Measurements from ENCODE around the gene MYLIP.
A peak's percentile ranks its signal among the peaks of the same experiment; 100 is the strongest.

The MYLIP gene

GRCh38 chr6:16136091-16136490, 7.2 kb downstream of the MYLIP start:
- H3K4me3 ChIP-seq (ENCODE audit: low read length), result no peak overlapping the region
- peak; percentile 77 for DNase-seq (ENCODE audit: low read depth, low spot score)

GRCh38 chr6:16136621-16137450, 8.0 kb downstream of the MYLIP start:
- H3K4me3 ChIP-seq (ENCODE audit: low read length), result no peak overlapping the region
- no peak for DNase-seq (ENCODE audit: low read depth, low spot score)

- H3K4me3 ChIP-seq (ENCODE audit: low read length), result no peak overlapping the region
- no peak for DNase-seq (ENCODE audit: low read depth, low spot score)
Observed at GRCh38 chr6:16137451-16137801, 8.5 kb downstream of the MYLIP start.

GRCh38 chr6:16139556-16139955, 10.7 kb downstream of the MYLIP start:
- no peak for DNase-seq (ENCODE audit: low read depth, low spot score)
- no peak overlapping the region for H3K4me3 ChIP-seq (ENCODE audit: low read length)

- DNase-seq (ENCODE audit: low read depth, low spot score), result no peak
- no peak overlapping the region for H3K4me3 ChIP-seq (ENCODE audit: low read length)
Observed at GRCh38 chr6:16140607-16141006, 11.7 kb downstream of the MYLIP start.

- no peak for DNase-seq (ENCODE audit: low read depth, low spot score)
- H3K4me3 ChIP-seq (ENCODE audit: low read length), result no peak overlapping the region
Observed at GRCh38 chr6:16141514-16141913, 12.6 kb downstream of the MYLIP start.

GRCh38 chr6:16145038-16145437, 16.2 kb downstream of the MYLIP start:
- DNase-seq (ENCODE audit: low read depth, low spot score), result no peak

GRCh38 chr6:16146028-16146427, 17.1 kb downstream of the MYLIP start:
- DNase-seq (ENCODE audit: low read depth, low spot score), result no peak
- H3K4me3 ChIP-seq (ENCODE audit: low read length), result no peak overlapping the region

More at GRCh38 chr6:16145038-16145437, 16.2 kb downstream of the MYLIP start:
- no peak overlapping the region for H3K4me3 ChIP-seq (ENCODE audit: low read length)

GRCh38 chr6:16146527-16146955, 17.7 kb downstream of the MYLIP start:
- no peak for DNase-seq (ENCODE audit: low read depth, low spot score)
- no peak overlapping the region for H3K4me3 ChIP-seq (ENCODE audit: low read length)

GRCh38 chr6:16148498-16148897, 19.6 kb downstream of the MYLIP start:
- no peak overlapping the region for H3K4me3 ChIP-seq (ENCODE audit: low read length)
- DNase-seq (ENCODE audit: low read depth, low spot score), result no peak

GRCh38 chr6:16149305-16149704, 20.4 kb downstream of the MYLIP start:
- no peak for DNase-seq (ENCODE audit: low read depth, low spot score)
- H3K4me3 ChIP-seq (ENCODE audit: low read length), result no peak overlapping the region

- H3K4me3 ChIP-seq (ENCODE audit: low read length), result no peak overlapping the region
- DNase-seq (ENCODE audit: low read depth, low spot score), result no peak
Observed at GRCh38 chr6:16150098-16150497, 21.2 kb downstream of the MYLIP start.

GRCh38 chr6:16153211-16153820, 24.4 kb downstream of the MYLIP start:
- no peak for DNase-seq (ENCODE audit: low read depth, low spot score)
- H3K4me3 ChIP-seq (ENCODE audit: low read length), result no peak overlapping the region

GRCh38 chr6:16154904-16155303, 26.0 kb downstream of the MYLIP start:
- DNase-seq (ENCODE audit: low read depth, low spot score), result no peak

GRCh38 chr6:16157492-16157891, 28.6 kb downstream of the MYLIP start:
- no peak for DNase-seq (ENCODE audit: low read depth, low spot score)
- no peak overlapping the region for H3K4me3 ChIP-seq (ENCODE audit: low read length)

More at GRCh38 chr6:16154904-16155303, 26.0 kb downstream of the MYLIP start:
- no peak overlapping the region for H3K4me3 ChIP-seq (ENCODE audit: low read length)

- no peak for DNase-seq (ENCODE audit: low read depth, low spot score)
- no peak overlapping the region for H3K4me3 ChIP-seq (ENCODE audit: low read length)
Observed at GRCh38 chr6:16157909-16158308, 29.0 kb downstream of the MYLIP start.

- no peak for DNase-seq (ENCODE audit: low read depth, low spot score)
- no peak overlapping the region for H3K4me3 ChIP-seq (ENCODE audit: low read length)
Observed at GRCh38 chr6:16158943-16159557, 30.2 kb downstream of the MYLIP start.

- no peak overlapping the region for H3K4me3 ChIP-seq (ENCODE audit: low read length)
- DNase-seq (ENCODE audit: low read depth, low spot score), result no peak
Observed at GRCh38 chr6:16160794-16161193, 31.9 kb downstream of the MYLIP start.

- no peak overlapping the region for H3K4me3 ChIP-seq (ENCODE audit: low read length)
- peak; percentile 28 for DNase-seq (ENCODE audit: low read depth, low spot score)
Observed at GRCh38 chr6:16162003-16162402, 33.1 kb downstream of the MYLIP start.

GRCh38 chr6:16163066-16163465, 34.2 kb downstream of the MYLIP start:
- H3K4me3 ChIP-seq (ENCODE audit: low read length), result no peak overlapping the region
- no peak for DNase-seq (ENCODE audit: low read depth, low spot score)
